Right hindlimb (tissue), 1 donor: Measurements from ENCODE around the gene ITGB1BP2.
"Not testable (repeated sequence)": the region's sequence is repeated elsewhere in the genome, so short reads cannot be mapped to it uniquely, and the experiment has no call there.

Source experiments
- DNase-seq: peaks from one replicate; pipeline ENCODE4 v3.0.0-alpha.2; 2018

Gene ITGB1BP2

DNA sequence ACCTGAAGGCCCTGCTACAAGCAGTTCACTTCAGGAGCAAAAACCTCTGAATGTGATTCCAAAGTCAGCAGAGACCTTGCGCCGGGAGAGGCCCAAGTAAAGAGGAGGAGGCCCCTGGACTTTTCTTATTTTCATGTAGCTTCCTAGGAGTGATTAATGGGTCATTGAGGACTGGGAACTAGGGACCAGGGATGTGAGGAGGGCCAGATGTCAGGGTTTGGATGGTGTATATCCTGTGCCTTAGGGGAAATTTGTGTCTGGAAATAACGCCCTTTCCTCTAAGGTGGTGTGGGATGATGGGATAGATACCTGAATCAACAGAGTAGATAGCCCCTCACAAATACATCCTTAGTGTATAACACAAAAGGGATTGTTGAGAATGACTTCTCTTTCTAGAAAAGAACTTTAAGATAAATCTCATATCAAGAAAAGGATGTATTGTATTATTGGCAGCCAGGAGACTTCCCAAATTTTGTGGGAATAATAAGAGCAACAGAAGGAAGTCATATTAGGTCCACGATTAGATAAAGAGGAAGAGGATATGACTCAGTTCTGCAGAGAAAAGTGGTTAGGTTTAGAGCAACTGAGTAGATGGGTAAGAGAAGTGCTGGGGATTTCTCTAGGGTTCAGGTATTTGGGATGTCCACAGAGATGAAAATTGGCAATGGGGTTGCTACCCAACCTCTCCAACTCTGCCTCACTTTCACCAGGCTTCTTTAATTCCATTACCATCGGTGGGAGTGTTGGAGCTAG, 1.1 kb downstream of the ITGB1BP2 start:
- no peak for DNase-seq

DNA sequence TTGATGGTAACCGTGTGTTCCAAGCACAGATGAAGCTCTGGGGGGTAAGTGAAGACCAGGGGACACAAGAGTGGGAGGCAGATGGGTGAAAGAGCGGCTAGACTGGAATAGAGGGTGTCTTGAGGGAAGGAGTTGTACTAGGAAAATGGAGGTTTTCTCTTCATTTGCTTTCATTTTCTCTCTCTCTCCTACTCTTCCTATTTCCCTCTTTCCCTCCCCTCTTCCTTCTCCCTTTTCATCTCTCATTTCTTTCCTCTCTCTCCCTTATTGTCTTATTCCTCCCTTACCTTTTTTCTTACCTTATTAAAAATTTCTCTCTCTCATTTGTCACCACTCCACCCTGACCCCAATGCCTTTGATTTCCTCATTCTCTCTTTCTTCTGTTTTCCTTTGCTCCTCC, 3.0 kb downstream of the ITGB1BP2 start:
- DNase-seq = no peak

DNA sequence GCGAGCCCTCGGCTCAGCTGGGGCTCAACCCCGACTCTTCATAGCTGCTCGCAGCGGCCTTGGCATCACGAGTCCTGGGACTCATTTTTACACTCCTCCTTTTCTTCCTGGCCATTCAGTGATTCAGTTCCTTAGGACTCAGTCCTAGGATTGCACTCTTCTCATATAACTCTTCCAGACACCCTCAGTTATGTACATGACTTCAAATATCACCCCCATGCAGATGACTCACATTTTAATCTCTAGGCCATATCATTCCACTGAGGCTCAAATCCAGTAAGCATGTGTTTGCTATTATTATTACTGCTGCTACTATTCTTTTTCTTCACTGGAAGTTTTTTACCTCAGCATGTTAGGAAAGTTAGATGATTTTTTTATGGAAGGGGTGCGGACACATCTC, 14.4 kb downstream of the ITGB1BP2 start:
- DNase-seq = no peak

DNA sequence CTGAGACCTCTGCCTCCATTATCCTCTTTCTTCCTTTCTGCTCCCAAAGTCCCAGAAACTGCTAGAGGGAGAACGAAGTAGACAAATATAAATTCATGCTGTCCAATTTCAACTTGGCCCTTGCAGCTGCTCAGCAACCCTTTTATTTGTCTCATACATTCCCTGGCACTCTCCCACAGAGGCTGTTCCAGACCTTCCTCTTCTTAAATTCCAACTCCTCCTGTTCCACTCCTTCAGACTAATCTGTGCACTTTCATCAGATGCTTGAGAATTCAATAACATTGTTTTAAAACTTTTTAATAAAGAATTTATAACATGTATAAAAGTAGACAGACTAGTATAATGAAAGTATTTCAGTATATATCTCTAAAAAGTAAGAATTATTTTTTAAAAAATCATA, 15.4 kb downstream of the ITGB1BP2 start:
- DNase-seq = not testable (repeated sequence)

DNA sequence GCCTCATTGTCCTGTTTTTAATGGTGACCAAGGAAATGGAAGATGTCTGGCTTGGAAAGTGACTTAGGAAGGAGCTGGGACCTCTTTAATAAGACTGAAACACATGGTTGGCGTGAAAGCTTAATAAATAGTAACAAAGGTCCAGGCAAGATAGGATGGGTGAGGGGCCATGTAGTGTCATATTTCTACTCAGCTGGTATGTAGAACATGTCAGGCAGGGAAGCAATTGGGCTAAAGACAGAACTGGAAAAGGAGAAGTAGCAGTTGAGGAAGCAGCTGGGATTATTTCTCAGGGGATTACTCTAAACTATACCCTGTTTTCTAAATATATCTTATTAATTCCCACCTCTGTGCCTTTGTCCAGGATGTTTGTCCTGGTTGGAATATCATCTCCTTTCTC, 18.6 kb downstream of the ITGB1BP2 start:
- no peak for DNase-seq

DNA sequence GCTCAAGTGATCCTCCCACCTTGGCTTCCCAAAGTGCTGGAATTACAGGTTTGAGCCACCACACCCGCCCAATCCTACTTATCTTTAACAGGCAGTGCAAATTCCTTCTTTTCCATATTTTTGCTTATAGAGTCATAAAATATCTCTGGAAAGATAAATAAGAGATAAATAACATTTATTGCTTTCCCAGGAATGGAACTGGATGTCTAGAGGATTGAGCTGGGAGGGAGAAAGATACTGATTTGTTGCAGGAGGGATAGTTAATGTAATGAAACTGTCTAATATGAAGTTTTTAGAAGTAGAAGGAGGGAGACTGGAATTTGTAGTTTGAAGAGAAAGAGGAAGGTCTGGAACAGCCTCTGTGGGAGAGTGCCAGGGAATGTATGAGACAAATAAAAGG, 20.2 kb downstream of the ITGB1BP2 start:
- no peak for DNase-seq

DNA sequence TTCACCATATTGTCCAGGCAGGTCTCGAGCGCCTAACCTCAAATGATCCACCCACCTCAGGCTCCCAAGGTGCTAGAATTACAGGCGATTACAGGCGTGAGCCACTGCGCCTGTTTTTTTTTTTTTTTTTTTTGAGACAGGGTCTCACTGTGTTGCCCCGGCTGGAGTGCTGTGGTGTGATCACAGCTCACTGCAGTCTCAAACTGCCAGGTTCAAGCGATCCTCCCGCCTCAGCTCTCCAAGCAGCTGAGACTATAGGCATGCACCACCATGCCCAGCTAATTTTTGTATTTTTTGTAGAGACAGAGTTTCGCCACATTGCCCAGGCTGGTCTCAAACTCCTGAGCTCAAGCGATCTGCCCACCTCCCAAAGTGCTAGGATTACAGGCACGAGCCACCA, 22.9 kb downstream of the ITGB1BP2 start:
- not testable (repeated sequence) for DNase-seq

DNA sequence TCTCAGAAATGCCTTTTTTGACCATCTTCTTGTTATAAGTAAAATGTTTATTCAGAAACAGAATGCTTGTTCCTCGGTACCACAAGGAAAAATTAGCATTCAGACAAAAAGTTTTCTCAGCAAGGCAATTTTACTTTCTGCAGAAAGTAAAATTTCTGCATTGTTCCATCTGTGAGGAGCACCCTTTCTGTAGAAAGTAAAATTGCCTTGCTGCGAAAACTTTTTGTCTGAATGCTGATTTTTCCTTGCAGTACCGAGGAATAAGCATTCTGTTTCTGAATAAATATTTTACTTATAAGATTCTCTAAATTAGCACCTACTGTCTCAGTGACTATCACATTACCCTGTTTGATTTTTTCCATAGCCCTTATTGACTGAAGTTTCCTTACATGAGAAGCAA, 24.8 kb downstream of the ITGB1BP2 start:
- no peak for DNase-seq

DNA sequence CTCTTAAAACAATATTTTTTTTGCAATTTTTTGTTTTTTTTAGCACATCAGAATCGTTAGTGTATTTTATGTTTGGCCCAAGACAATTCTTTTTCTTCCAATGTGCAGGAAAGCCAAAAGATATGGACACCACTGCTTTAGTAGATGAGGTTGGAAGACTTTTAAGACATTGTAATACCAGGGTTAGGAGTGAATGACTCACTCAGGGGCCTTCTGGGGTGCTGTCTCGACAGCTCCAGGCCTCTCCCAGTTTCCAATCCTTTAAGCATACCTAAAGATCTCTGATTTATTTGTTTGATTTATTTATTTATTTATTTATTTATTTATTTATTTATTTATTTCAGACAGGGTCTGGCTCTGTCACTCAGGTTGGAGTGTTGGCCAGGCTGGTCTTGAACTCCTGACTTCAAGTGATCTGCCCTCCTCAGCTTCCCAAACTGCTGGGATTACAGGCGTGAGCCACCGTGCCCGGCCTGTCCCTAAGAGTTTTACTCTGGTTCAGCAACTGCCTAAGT, 47.7 kb downstream of the ITGB1BP2 start:
- not testable (repeated sequence) for DNase-seq

DNA sequence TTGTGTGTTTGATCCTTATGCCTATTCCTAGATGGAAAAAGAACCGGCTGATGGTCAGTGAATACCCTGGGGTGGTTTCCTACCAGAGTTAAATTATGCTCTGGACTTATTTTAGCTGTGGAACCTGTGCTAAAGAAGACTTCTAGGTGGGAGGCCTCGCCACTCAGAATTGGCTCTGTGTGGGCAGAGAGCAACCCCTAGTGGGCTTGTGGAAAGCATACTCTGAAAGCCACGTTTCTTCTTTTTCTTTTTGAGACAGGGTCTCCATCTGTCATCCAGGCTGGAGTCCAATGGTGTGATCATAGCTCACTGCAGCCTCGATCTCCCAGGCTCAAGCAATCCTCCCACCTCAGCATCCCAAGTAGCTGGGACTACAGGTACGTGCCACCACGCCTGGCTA, 48.3 kb downstream of the ITGB1BP2 start:
- not testable (repeated sequence) for DNase-seq

DNA sequence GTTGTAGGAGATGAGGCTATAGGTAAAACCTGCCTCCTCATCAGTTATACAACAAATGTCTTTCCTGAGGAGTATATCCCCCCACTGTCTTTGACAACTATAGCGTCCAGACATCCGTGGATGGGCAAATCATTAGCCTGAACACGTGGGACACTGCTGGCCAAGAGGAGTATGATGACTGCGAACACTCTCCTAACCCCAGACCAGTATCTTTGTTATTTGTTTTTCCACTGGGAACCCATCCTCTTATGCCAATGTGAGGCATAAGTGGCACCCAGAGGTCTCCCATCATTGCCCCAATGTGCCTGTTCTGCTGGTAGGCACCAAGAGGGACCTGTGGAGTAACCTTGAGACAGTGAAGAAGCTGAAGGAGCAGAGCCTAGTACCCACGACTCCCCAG, 50.9 kb downstream of the ITGB1BP2 start:
- DNase-seq = not testable (repeated sequence)
